HepG2 (cell line): ENCODE measurements around the gene CHFR. TPM values are rescaled to one million over a fixed set of nuclear protein-coding genes. Genes with fewer than 3 reads are reported as not detected.

Experiments
- ATAC-seq: fragments of 200-7000 bp; cut with Tn5 transposase; 3 replicates; pipeline ENCODE4 v1.9.1; 2020; ENCODE audit warnings: mild to moderate bottlenecking, moderate library complexity
- BruUV-seq: library from RNA; stranded (reverse); fragments of 400-500 nt; replicated peaks from 2 replicates; lab custom pipeline; 2021; lab: Mats Ljungman, UMichigan
- CTCF ChIA-PET: fragments of 300-600 bp; formaldehyde crosslinking; extraction: SDS; loops from one replicate; lab custom pipeline; 2021; ENCODE audit warnings: low total read pairs, inconsistent platforms, low intra/inter-chr PET ratio; lab: Yijun Ruan, JAX
- POLR2A ChIA-PET: fragments of 350-600 bp; sonication (Branson Sonifier 250); formaldehyde crosslinking; loops from one replicate; lab custom pipeline; 2020; ENCODE audit warnings: antibody characterized with exemption, inconsistent platforms; lab: Yijun Ruan, JAX
- DNase-seq: peaks from one replicate; pipeline ENCODE4 v3.0.0-alpha.2; 2015; ENCODE audit warnings: low spot score
- FAIRE-seq: peaks from 3 replicates; lab custom pipeline; 2011; peaks lifted over from hg19 to GRCh38; lab: Jason Lieb, UNC
- H2AFZ ChIP-seq: one replicate; pipeline ENCODE4 v1.6.1; 2011; ENCODE audit warnings: low read length, inconsistent platforms
- H3K27ac ChIP-seq: fragments of 300-600 bp; 3 replicates; pipeline ENCODE4 v1.8.0; 2011; ENCODE audit warnings: mixed run types, mild to moderate bottlenecking, mixed read lengths, low read length, inconsistent platforms; ENCODE audit not compliant: insufficient read depth; ENCODE audit errors: extremely low read length
- H3K27me3 ChIP-seq, 2 experiments: fragments of 200-600 bp in 1 of 2; 2 replicates in 1 of 2; 3 replicates in 1 of 2; pipeline versions ENCODE4 v1.6.0 to v1.8.0; 2011; ENCODE audit warnings: low read length in 2 of 2, mild to moderate bottlenecking in 2 of 2, moderate library complexity in 2 of 2, inconsistent platforms in 1 of 2; ENCODE audit not compliant: insufficient read depth in 2 of 2, control insufficient read depth in 1 of 2
- H3K36me3 ChIP-seq, 2 experiments: fragments of 200-600 bp in 1 of 2; replicated peaks in 1 of 2; 2 replicates in 1 of 2; 3 replicates in 1 of 2; pipeline versions ENCODE4 v1.5.1 to v1.8.0; 2011; ENCODE audit warnings: low read length in 2 of 2, inconsistent platforms in 1 of 2; ENCODE audit not compliant: insufficient read depth in 2 of 2, control insufficient read depth in 1 of 2
- H3K4me1 ChIP-seq: 2 replicates; pipeline ENCODE4 v1.5.1; 2012; ENCODE audit warnings: low read length, inconsistent platforms; ENCODE audit not compliant: insufficient read depth
- H3K4me2 ChIP-seq: 2 replicates; pipeline ENCODE4 v1.6.0; 2011; ENCODE audit warnings: low read depth, low read length, inconsistent platforms
- H3K4me3 ChIP-seq, 3 experiments: fragments of 200-600 bp in 1 of 3; sonication (generic), shearing (Covaris generic) in 1 of 3; replicated peaks in 1 of 3; 2 replicates each; pipeline ENCODE4 v1.5.1; 2011 to 2016; ENCODE audit warnings: low read length in 3 of 3, inconsistent platforms in 2 of 3, low read depth in 2 of 3, mild to moderate bottlenecking in 2 of 3, control low read depth in 1 of 3, mixed read lengths in 1 of 3; ENCODE audit not compliant: insufficient read depth in 1 of 3
- H3K79me2 ChIP-seq: one replicate; pipeline ENCODE4 v1.6.1; 2011; ENCODE audit warnings: low read length, inconsistent platforms; ENCODE audit not compliant: insufficient read depth
- H3K9ac ChIP-seq: 2 replicates; pipeline ENCODE4 v1.6.0; 2011; ENCODE audit warnings: mild to moderate bottlenecking, low read depth, low read length, inconsistent platforms; ENCODE audit not compliant: insufficient read depth
- H3K9me3 ChIP-seq: 2 replicates; pipeline ENCODE4 v1.5.1; 2012; ENCODE audit warnings: mild to moderate bottlenecking, low read length
- H4K20me1 ChIP-seq: 2 replicates; pipeline ENCODE4 v1.6.0; 2011; ENCODE audit warnings: inconsistent platforms, mild to moderate bottlenecking, low read length, moderate library complexity; ENCODE audit not compliant: insufficient read depth
- AKNA ChIP-seq: sonication (generic); formaldehyde crosslinking; IDR thresholded peaks from 2 replicates; pipeline ENCODE4 v1.4.0; 2020; ENCODE audit warnings: missing genetic modification reagents, borderline replicate concordance
- CTCF ChIP-seq: sonication (generic); formaldehyde crosslinking; IDR thresholded peaks from 2 replicates; pipeline ENCODE4 v1.5.0; 2020; ENCODE audit warnings: mild to moderate bottlenecking, missing genetic modification reagents, moderate library complexity
- DDIT3 ChIP-seq: sonication (generic); formaldehyde crosslinking; IDR thresholded peaks from 2 replicates; pipeline ENCODE4 v1.4.0; 2020; ENCODE audit warnings: mild to moderate bottlenecking, missing genetic modification reagents
- MBD4 ChIP-seq: IDR thresholded peaks from 2 replicates; pipeline ENCODE4 v1.6.1; 2012; ENCODE audit warnings: low read length, inconsistent platforms, borderline replicate concordance
- MXD1 ChIP-seq: sonication (generic); formaldehyde crosslinking; IDR thresholded peaks from 2 replicates; pipeline ENCODE4 v1.4.0; 2020; ENCODE audit warnings: mild to moderate bottlenecking, missing genetic modification reagents
- SMARCC2 ChIP-seq: fragments of 450-650 bp; IDR thresholded peaks from 2 replicates; pipeline ENCODE4 v1.6.1; 2017; ENCODE audit warnings: antibody characterized with exemption, mild to moderate bottlenecking
- ZNF296 ChIP-seq: sonication (generic); formaldehyde crosslinking; conservative IDR thresholded peaks from 2 replicates; pipeline ENCODE4 v1.5.0; 2020; ENCODE audit warnings: mild to moderate bottlenecking, missing genetic modification reagents
- WGBS: methylation state at CpG from one replicate; pipeline ENCODE4 v1.1.6; 2017; ENCODE audit warnings: low lambda C conversion rate; 5-methylcytosine and 5-hydroxymethylcytosine counted together
- in situ Hi-C: cut with HindIII; loops from 2 replicates; pipeline ENCODE4 v1.10.0; 2017; ENCODE audit warnings: low pct_unique_long_range_greater_than_20kb; ENCODE audit not compliant: extremely low pct_ligation_motif_present
- intact Hi-C: fragments of 100-400 bp; cut with micrococcal nuclease; formaldehyde crosslinking; loops from one replicate; pipeline ENCODE4 v1.10.0; 2022; ENCODE audit not compliant: unreplicated experiment
- polyA plus RNA-seq, 8 experiments: library from polyadenylated mRNA; depleted of rRNA in 3 of 8; stranded (reverse) in 7 of 8; unstranded in 1 of 8; fragments of >200 nt; fragmentation: Illumina TruSeq in 4 of 8; extraction: Trizol in 4 of 8; gene quantifications; 2 replicates each; pipeline versions ENCODE4 v1.2.1 to v1.2.3, GENCODE V29; 2011 to 2016; ENCODE audit warnings: low read depth in 4 of 8, missing spikeins in 1 of 8, mixed read lengths in 1 of 8; ENCODE audit not compliant: insufficient read depth in 1 of 8
- total RNA-seq, 5 experiments: library from RNA; depleted of rRNA; stranded (reverse); fragments of >200 nt; fragmentation: Illumina TruSeq; extraction: Trizol; gene quantifications; 2 replicates each; pipeline ENCODE4 v1.2.3, GENCODE V29; 2016; ENCODE audit warnings: low read depth in 1 of 5

Gene CHFR
- total and polyA plus RNA-seq, 2 of the 13 experiments (the other 11 are each of a cell fraction or from before 2014, with no cell fraction given) = 21.4 to 21.5 TPM

- TF ChIP-seq MXD1 (no peak), AKNA (CRISPR knock-in tag) (no peak), DDIT3 (CRISPR knock-in tag) (no peak), ZNF296 (CRISPR knock-in tag) (no peak), MBD4 (no peak), SMARCC2 (no peak)
These were observed 35.9 kb downstream of the CHFR start (continued) for GRCh38 chr12:132851465-132851864.

- intact Hi-C loops = no loop called here
- TF ChIP-seq CTCF = peak; percentile 21; the same call in 1 of the 2 replicates
These were observed 37.1 kb downstream of the CHFR start for GRCh38 chr12:132850291-132850690.

More at GRCh38 chr12:132850291-132850690, 37.1 kb downstream of the CHFR start:
- no peak overlapping the region for H2AFZ ChIP-seq
- no TSS peak for BruUV-seq
- H3K4me1 ChIP-seq = no peaks in the 10 kb centered on the region
- no peak for ATAC-seq
- no peak overlapping the region for H3K27ac ChIP-seq
- ChIA-PET POLR2A (no interaction called here), CTCF (no interaction called here)
- no peak overlapping the region for H3K4me3 ChIP-seq
- 92% methylated on average over 16 of the region's 16 CpGs for WGBS
- H4K20me1 ChIP-seq = no peaks in the 10 kb centered on the region
- FAIRE-seq = no peak
- H3K79me2 ChIP-seq = no peaks in the 10 kb centered on the region
- no peak overlapping the region for H3K4me2 ChIP-seq
- in situ Hi-C loops = no loop called here
- DNase-seq = no peak
- no peaks in the 10 kb centered on the region for H3K9me3 ChIP-seq
- H3K36me3 ChIP-seq = peaks cover 13 to 25% of the 10 kb centered on the region in 2 experiments; a peak in 4 of 5 replicates
- H3K27me3 ChIP-seq = no peaks in the 10 kb centered on the region
- no peak overlapping the region for H3K9ac ChIP-seq
